Middle frontal gyrus (tissue), 1 donor: Measurements from ENCODE around the gene RBM19.

Experiments used
- DNase-seq: peaks from one replicate; pipeline ENCODE4 v3.0.0-alpha.2; 2015; ENCODE audit warnings: low spot score; ENCODE audit errors: extremely low spot score

The RBM19 gene

GRCh38 chr12:113886721-113887120, 79.4 kb downstream of the RBM19 start:
- DNase-seq: no peak

- DNase-seq: no peak
Observed at GRCh38 chr12:113884392-113884791, 81.7 kb downstream of the RBM19 start.

GRCh38 chr12:113882690-113883089, 83.4 kb downstream of the RBM19 start:
- DNase-seq: no peak

DNA sequence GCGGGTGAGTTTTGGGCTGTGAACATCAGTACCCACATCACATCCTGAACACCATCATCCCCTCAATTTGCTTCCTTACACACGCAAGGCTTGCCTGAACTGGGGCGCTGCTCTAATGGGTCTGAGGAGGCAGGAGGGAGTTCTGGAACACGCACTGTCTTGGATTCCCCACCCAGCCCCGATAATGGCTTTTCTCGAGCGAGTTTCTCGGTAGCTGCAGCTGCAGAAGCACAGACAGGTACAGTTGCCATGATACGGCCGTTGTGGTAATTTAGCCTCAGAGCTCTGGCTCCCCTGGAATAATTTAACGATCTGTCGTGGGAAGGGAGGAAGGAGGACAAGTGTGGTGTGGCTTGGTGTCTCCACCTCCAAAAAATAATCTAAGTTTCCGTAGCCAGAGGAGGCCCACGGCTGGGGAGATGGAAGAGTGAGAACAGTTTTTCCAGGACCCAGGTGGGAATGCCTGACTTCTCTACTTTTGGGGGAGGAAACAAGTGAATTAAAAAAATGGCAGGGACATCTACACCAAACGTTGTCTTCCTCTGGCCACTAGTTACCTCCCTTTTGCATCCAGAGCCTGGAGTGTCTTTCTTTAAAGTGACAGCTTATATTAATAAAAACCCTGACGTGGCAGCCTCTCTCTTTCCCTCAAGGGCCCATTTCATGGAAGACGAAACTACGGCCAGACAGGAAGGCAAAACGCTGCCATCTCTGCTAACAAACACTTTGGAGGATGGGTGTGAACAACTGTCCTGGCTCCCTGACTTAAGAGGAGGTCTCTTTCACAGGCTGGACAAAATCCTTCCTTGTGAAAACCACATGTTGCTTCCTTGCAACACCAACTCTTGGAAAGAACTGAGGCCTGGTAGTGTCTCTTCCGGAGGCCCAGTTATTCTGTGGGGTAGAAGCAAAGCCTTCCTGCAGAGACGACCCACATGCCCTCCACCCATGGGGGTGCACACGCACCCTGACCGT, 84.8 kb downstream of the RBM19 start:
- DNase-seq: no peak

GRCh38 chr12:113880326-113880725, 85.8 kb downstream of the RBM19 start:
- no peak for DNase-seq

- DNase-seq: no peak
Observed at GRCh38 chr12:113879658-113880057, 86.5 kb downstream of the RBM19 start.

DNA sequence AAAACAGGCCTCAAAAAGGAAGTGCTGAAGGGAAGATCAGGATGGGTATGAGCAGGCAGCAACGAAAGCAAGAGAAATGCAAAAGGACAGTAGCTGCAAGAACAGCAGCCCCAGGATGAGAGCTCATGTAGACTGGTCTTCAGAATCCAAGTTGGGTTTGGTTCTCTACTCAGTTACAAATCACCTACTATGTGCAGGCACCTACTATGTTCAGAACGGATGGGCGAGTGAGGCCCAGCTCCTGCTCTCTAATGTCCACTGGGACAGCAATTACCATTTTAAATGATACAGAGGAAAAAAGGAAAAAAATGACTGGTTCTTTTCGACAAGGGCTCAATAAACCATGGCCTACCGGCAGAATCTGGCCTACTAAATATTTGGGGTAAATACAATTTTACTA, 88.5 kb downstream of the RBM19 start:
- DNase-seq: no peak

GRCh38 chr12:113876160-113876559, 90.0 kb downstream of the RBM19 start:
- no peak for DNase-seq

GRCh38 chr12:113875691-113876090, 90.4 kb downstream of the RBM19 start:
- DNase-seq: no peak

DNA sequence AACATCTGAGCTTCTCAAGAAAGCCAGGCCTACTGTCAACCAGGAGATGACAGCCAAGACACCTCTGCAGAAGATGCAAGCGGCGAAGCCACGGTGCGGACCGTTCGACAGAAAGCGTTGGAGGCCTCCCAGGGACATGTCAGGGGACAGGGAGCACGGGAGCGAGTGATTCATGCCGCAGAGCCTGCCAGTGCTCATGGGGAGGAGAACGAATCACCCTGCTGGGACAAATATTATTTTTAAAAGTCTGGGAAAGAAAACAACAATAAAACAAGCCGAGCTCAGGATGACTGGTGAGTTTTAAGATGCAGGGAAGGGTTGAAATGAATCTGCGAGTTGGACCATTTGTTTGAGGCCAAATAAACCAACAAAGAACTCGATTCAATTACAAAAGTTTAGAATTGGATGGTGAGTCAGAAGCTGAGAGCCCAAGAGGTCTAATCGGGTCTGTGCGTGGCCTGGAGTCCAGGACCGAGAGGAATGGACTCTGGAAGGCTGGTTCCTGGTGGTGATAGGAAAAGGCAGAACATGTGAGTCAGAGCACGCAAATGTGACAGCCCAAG, 91.0 kb downstream of the RBM19 start:
- no peak for DNase-seq

- DNase-seq: no peak
Observed at GRCh38 chr12:113874326-113874725, 91.8 kb downstream of the RBM19 start.

DNA sequence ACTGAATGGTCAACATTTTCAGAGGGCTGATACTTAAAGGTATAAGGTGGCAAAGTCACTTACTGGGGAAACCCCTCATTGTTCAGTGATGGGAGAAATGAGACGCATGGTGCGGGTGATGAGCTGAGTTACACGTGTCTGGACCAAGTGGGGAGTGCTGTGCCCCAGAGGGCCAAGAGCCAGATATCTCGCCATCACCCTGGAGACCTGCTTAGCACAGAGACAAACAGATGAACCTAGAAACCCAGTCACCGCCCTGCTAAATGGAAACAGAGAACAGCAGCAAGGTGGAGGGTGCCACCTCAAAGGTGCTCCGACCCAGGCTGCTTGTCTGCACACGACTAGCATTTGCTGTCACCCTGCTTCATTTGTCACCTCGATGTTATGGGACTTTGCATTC, 92.4 kb downstream of the RBM19 start:
- DNase-seq: no peak

- DNase-seq: no peak
Observed at GRCh38 chr12:113870890-113871289, 95.2 kb downstream of the RBM19 start.

DNA sequence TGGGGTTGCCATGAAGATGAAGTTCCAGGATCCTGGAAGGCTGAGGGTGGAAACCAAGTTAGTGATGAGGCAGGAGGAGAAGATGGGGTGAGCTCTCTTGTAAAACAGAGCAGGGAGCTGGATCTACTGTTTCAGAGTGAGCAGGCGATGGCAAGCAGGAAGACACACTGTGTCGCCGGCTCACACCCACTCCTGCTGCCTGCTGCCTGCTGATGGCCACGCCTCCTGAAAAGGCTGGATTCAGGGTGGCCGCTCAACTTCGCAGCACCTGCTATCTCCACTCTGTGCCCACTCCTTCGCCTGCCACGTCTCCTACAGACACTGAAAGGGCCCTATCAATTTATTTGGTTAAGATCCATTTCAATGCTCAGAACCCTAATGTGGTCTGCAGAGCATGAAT, 96.1 kb downstream of the RBM19 start:
- DNase-seq: no peak

- DNase-seq: no peak
Observed at GRCh38 chr12:113868365-113868764, 97.8 kb downstream of the RBM19 start.

- no peak for DNase-seq
Observed at GRCh38 chr12:113867258-113867657, 98.9 kb downstream of the RBM19 start.

- no peak for DNase-seq
Observed at GRCh38 chr12:113866496-113866895, 99.6 kb downstream of the RBM19 start.

GRCh38 chr12:113863455-113863845, 102.7 kb downstream of the RBM19 start:
- peak; percentile 8 for DNase-seq

DNA sequence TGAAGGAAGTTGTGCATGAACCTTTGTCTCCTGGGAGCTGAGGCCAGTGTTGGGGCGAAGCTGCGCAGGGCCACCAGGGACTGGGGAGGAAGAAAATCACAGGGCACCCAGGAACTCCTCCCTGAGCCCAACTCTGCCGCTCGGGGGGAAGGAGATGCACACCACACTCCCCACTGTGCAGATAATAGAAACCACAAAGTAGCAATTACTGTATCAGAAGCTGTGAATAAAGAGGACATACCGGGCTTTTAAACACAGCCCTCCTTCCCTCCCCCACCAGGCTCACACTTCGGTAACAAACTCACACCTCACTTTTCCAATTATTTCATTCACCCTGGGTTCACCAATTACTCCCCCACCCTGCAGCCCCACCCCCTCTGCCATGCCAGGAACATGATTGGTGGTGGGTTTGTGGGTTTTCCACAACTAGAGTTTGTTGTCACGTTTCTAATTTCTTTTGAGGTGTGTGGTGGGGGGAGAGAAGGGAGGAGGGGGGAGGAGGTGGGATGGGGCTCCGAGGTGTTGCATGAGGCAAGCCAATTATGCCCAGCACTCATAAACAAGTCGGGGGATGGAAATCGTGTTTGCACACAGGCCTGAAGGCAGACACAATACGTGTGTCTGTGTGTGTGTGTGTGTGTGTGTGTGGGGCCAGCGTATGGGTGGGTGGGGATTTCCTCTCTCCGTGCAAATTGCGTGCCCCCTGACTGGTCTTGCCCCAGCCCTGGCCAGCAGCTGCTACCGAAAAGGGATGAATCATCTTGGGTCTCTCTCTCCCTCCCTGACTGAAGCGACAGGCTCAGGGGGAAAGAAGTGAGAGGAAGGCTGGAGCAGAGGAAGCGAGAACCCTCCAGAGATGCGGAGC, 103.3 kb downstream of the RBM19 start:
- DNase-seq: no peak

DNA sequence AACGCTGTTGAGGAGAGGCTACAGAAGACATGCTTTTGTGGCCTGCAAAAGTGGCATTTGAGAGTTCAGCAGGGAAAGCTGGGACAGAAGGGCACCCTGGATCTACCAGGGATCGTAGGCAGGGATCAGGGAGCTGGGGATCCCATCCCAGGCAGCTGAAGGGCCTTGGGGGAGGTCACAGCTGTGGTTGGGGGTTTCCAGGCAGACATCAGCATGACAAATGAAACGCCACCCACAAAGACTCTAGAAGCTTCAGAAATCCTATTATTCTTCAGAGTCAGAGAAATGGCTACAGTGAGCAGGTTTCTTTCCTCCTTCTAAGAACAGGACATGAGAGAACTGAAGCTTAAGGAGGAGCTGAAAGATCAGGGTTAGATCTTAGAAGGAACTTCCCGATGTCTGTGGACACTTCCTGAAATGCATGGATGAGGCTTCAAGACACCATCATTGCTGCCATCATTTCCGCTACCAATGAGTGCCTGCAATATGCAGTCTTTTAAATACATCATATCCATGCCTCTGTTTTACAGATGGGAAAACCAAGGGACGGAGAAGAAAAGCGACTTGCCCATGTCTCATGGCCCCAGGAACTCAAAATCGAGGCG, 104.3 kb downstream of the RBM19 start:
- no peak for DNase-seq

DNA sequence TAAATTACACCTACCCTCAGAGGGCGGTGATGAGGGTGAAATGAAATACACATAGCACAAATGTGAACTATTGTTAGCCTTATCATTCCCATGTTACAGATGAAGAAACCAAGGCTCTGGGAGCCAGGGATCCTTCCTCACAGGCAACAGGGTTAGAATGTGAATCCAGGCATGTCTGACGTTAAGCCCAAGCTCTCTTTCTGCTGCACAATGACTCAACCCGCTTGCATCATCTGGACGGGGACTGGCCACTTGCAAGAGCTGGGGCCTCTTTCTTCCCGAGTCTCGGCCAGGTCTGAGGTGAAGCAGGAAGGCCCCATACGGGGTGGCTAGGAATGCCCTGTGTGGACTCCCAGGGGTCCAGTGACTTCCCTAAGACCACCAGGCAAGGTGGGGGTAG, 105.2 kb downstream of the RBM19 start:
- no peak for DNase-seq
